C4-2B (cell line): Measurements from ENCODE around the gene SHROOM2.

ENCODE experiments used
- CTCF ChIP-seq: fragments of 450-650 bp; conservative IDR thresholded peaks from 2 replicates; pipeline ENCODE4 v1.5.1; 2017; ENCODE audit warnings: mild to moderate bottlenecking
- ZFX ChIP-seq: fragments of 450-650 bp; IDR thresholded peaks from 2 replicates; pipeline ENCODE4 v1.6.1; 2017

- TF ChIP-seq CTCF (no peak), ZFX (no peak)
These were observed 58.8 kb downstream of the SHROOM2 start for GRCh38 chrX:9844936-9845577.
